Adrenal gland (tissue), 5 donors: ENCODE results near the gene TARDBP.

Experiments used
- POLR2A ChIP-seq, 2 donors: fragments of 450-650 bp; IDR thresholded peaks; one replicate each; pipeline ENCODE4 v1.6.1; 2017; ENCODE audit warnings: antibody characterized with exemption in 2 of 2, mild to moderate bottlenecking in 2 of 2, moderate library complexity in 1 of 2
- TF ChIP-seq, protein P1 (sequence below), 6 experiments: fragments of 450-650 bp in 4 of 6; fragments of 200-600 bp in 2 of 6; sonication (generic) in 1 of 6; IDR thresholded peaks; 1 replicate in 5 of 6; 2 replicates in 1 of 6; pipeline versions ENCODE4 v1.5.1 to v1.8.0; 2016 to 2021; ENCODE audit warnings: antibody characterized with exemption in 6 of 6, mild to moderate bottlenecking in 2 of 6, moderate library complexity in 1 of 6
- donor health status: DM: no; HTN: no; CAD: no.

GRCh38 chr1:10987840-10988417 is 24.5 kb upstream of the TARDBP start:
- TF ChIP-seq, protein P1, sequence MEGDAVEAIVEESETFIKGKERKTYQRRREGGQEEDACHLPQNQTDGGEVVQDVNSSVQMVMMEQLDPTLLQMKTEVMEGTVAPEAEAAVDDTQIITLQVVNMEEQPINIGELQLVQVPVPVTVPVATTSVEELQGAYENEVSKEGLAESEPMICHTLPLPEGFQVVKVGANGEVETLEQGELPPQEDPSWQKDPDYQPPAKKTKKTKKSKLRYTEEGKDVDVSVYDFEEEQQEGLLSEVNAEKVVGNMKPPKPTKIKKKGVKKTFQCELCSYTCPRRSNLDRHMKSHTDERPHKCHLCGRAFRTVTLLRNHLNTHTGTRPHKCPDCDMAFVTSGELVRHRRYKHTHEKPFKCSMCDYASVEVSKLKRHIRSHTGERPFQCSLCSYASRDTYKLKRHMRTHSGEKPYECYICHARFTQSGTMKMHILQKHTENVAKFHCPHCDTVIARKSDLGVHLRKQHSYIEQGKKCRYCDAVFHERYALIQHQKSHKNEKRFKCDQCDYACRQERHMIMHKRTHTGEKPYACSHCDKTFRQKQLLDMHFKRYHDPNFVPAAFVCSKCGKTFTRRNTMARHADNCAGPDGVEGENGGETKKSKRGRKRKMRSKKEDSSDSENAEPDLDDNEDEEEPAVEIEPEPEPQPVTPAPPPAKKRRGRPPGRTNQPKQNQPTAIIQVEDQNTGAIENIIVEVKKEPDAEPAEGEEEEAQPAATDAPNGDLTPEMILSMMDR (IDR thresholded peaks at IDR 0.05), result no peak
- TF ChIP-seq POLR2A (IDR thresholded peaks at IDR 0.05), result no peak
